Prostate gland (tissue), 2 donors: ENCODE results near the gene RSAD2.

Source experiments
- CTCF ChIP-seq, 4 experiments: fragments of 200-600 bp in 2 of 4; fragments of 450-650 bp in 2 of 4; sonication (generic) in 2 of 4; IDR thresholded peaks; 1 replicate in 3 of 4; 2 replicates in 1 of 4; pipeline ENCODE4 v1.5.1; 2016 to 2019; ENCODE audit warnings: antibody characterized with exemption in 4 of 4, mild to moderate bottlenecking in 2 of 4, moderate library complexity in 2 of 4
- POLR2A ChIP-seq: fragments of 450-650 bp; IDR thresholded peaks from one replicate; pipeline ENCODE4 v1.6.1; 2016; ENCODE audit warnings: antibody characterized with exemption, mild to moderate bottlenecking

GRCh38 chr2:6911721-6912120 is 34.1 kb downstream of the RSAD2 start:
- no peak for TF ChIP-seq CTCF (IDR thresholded peaks at IDR 0.05)
- TF ChIP-seq POLR2A: no peak
